GM19240 (cell line): ENCODE results near the gene RGS21.
"Not testable (repeated sequence)": the region's sequence is repeated elsewhere in the genome, so short reads cannot be mapped to it uniquely, and the experiment has no call there.

Experiments
- DNase-seq: peaks from one replicate; pipeline ENCODE4 v3.0.0; 2011; ENCODE audit warnings: low spot score; ENCODE audit not compliant: insufficient read length

Gene RGS21, protein sequence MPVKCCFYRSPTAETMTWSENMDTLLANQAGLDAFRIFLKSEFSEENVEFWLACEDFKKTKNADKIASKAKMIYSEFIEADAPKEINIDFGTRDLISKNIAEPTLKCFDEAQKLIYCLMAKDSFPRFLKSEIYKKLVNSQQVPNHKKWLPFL

DNA sequence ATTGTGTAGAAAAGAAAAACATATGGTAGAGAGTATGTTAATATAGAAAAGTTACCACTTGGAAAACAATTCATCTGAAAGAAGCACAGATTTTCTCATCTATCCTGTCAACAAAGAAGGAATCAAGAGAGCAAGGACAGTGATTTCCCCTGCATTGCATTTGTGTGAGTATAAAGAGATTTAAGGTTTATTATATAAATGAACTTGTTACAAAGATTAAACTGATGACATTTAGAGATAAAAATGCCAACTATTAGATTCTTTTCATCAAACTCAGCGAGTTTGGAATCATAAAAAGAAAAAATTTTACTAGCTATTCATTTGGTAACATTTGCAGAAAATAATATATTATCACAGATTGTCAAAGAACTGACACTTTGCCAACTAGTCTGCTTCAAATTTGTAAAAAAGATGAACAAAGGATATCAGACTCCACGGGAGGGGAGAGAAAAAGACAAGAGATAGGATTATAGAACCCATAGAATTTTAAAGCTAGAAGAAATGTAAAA, at the start of gene RGS21:
RGS21 (plus strand) TSS at position 51 of the 509 bp plus-strand sequence. CDS start 26,045 bp downstream, outside the sequence.
- no peak for DNase-seq

GRCh38 chr1:192268468-192269052, 48.2 kb upstream of the RGS21 start:
- DNase-seq: no peak

DNA sequence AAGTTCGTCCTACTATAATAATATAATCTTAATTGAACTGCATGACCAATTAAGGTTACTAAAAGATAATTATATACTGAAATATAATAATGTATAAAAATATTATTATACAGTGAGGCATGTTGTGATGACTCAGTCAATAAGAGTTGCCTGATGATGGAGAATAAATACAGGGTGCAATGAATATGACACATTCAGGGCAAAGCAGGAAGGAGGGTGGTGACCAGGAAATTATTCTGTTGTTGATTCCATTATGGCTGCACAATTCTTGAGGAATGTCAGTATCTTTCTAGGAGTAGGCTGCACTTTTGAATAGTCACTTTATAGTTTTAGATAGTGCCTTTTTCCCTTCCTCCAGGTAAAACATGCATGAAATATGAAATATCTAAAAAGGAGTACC, 46.4 kb upstream of the RGS21 start:
- no peak for DNase-seq

DNA sequence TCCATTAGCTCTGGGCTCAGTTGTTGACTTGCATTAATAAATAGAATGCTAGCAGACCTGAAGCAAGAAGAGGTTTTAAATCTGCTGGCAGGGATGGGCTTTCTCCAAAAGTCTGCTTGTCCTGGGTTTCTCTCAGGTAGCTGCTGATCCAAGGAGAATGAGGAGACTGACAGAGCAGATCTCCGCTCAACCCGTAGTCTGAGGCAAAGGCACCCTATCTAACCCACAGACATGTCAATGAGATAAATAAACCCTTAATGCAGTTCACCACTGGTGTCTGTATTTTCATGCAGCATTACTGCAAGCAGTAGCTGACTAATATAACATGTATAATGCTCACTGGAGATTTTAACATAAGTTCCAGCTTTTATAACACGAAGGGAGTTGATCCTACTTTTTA, 44.1 kb upstream of the RGS21 start:
- no peak for DNase-seq

GRCh38 chr1:192274588-192274987, 42.2 kb upstream of the RGS21 start:
- DNase-seq: no peak

GRCh38 chr1:192277635-192278034, 39.2 kb upstream of the RGS21 start:
- DNase-seq: no peak

- no peak for DNase-seq
Observed at GRCh38 chr1:192284927-192285326, 31.9 kb upstream of the RGS21 start.

GRCh38 chr1:192303029-192303428, 13.8 kb upstream of the RGS21 start:
- DNase-seq: no peak

- not testable (repeated sequence) for DNase-seq
Observed at GRCh38 chr1:192308314-192308713, 8.5 kb upstream of the RGS21 start.

GRCh38 chr1:192311281-192311680, 5.5 kb upstream of the RGS21 start:
- no peak for DNase-seq

GRCh38 chr1:192327997-192328396, 11.2 kb downstream of the RGS21 start:
- no peak for DNase-seq

DNA sequence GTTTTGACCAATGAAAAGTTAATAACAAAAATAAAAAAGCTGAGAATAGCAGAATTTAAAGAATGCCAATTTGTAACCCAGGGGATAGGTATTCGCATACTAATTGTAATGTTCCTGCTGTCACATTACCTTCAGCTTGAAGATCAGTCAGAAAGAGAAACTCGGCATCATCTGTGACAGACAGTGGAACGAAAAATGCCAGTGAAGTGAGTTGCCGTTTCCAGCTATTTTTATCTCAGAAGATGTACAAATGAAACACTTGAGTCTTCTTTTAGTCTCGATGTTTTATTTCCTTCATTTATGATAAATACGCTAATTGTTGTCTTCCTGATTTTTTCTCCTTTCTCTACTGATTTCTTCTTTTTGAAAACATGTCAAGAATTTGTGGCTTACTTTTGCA, 26.1 kb downstream of the RGS21 start:
- DNase-seq: no peak

DNA sequence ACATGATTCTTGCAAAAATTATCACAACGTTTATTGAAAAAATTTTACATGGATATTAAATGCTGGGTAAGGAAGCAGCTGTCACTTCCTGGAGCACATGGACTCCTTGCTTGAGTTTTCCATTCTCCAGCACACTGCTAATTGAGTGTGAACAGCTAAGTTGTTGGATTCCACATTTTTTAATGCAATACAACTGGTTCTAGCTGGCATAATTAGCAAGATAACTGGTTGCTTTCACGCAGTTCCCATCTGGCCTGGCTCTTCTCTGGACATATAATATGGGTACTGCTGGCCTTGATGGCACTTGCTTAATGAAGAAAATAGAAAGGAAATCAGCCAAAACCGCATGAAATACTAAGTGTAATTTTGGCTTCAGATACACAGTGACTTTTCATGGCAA, 26.6 kb downstream of the RGS21 start:
- DNase-seq: no peak

- no peak for DNase-seq
Observed at GRCh38 chr1:192349314-192349713, 32.5 kb downstream of the RGS21 start.

DNA sequence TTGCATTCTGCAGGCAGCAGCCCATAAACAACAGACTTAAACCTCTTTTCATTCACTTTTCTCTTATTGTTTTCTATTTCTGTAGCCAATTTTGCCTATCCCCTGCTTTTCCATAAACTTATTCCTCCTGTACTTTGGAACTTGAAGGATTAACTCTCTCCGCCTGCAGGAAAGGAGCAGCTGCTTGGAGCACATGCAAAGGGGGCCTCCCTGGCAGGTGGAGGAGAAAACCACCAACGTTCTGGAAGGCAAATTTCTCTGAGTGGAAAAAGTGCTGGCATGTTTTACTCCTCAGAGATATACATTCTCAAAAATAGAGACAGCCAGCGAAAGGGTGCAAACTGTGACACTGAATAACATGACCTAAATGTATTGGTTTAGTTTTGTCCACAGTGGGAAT, 33.6 kb downstream of the RGS21 start:
- DNase-seq: no peak

GRCh38 chr1:192351550-192351949, 34.8 kb downstream of the RGS21 start:
- DNase-seq: no peak

- DNase-seq: no peak
Observed at GRCh38 chr1:192357924-192358323, 41.1 kb downstream of the RGS21 start.

DNA sequence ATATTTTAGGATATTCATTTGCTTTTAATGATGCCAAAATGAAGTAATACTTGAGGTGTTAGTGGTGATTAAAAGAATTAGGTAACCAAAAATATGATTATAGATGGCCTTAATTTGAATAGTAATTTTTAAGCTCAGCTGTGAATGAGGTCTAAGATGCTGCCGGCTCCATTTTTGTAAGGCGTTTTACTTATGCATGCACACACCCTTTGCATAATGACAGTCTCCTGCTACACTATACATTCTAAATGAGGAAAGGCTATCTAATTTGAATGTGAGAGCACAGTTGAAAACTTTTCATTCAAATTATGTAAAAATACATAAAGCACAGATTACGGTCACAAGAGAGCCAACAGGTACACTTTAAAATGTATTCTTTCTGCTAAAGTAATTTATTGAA, 41.6 kb downstream of the RGS21 start:
- no peak for DNase-seq

GRCh38 chr1:192358822-192359221, 42.0 kb downstream of the RGS21 start:
- DNase-seq: no peak

GRCh38 chr1:192363177-192363576, 46.4 kb downstream of the RGS21 start:
- DNase-seq: no peak

GRCh38 chr1:192367436-192367835, 50.6 kb downstream of the RGS21 start:
- no peak for DNase-seq

DNA sequence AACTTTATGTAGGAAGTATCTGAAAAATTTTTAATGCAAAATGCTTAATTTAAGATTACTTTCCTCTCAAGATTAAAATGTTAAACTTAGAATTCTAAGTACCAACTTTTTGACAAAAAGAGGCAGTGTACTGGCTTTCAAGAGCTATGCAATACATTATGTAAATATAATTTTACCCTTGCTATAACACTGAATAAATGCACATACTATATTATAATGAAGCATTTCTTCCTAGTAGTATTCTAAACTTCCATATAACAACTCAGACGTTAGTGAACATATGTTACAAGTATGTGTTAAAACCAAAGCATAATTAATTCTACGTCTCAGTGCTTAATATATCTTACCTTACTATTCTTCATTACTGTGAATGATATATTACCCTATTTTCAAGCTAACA, 58.5 kb downstream of the RGS21 start:
- no peak for DNase-seq

GRCh38 chr1:192376374-192376773, 59.6 kb downstream of the RGS21 start:
- no peak for DNase-seq
